Stimulated activated CD4-positive, alpha-beta T cell treated with anti-CD3 and anti-CD28 coated beads, TNF-alpha, amount 100 ng/mL, for 1 hour (primary cell): ENCODE data around the gene PLOD2.

Source experiments
- DNase-seq, 3 donors: peaks; one replicate each; pipeline ENCODE4 v3.0.0-alpha.2; 2020; ENCODE audit warnings: low read depth in 3 of 3, low spot score in 1 of 3

The PLOD2 gene

DNA sequence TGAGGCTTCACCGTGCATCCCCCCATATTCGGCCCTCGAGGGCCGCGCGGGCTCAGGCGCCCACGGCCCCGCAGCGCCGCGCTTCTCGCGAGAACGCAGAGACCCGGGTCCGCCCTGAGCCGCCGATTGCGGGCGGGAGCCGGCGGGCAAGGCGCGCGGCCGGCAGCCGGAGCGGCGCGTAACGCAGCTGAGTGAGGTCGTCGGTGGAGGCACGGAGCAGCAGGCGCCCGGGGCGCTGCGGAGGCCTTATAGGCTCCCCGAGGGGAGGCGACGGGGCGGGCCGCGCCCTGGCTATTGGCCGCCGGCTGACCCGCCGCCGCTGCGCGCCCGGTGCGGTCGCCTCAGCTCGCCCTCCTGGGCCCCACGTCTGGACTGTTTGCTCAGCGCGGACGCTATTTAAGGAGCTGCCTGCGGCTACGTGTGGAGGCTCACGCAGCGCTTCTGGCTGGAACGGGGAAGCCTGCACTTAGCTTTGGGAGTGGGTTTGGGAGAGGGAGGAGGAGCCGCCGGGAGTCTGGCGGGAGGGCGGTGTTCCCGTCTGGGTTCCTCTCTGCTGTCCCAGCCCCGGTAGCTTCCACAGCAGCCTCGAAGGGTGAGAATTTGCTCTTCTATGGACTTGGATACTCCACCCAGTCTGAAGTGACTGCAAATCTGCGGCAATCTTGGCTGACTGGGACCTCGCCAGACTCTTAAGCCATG, at the start of gene PLOD2:
TSS of gene PLOD2 (minus strand) at position 221 of the 699 bp plus-strand sequence. CDS start at position 26, 195 bp downstream.
- no peak for DNase-seq

DNA sequence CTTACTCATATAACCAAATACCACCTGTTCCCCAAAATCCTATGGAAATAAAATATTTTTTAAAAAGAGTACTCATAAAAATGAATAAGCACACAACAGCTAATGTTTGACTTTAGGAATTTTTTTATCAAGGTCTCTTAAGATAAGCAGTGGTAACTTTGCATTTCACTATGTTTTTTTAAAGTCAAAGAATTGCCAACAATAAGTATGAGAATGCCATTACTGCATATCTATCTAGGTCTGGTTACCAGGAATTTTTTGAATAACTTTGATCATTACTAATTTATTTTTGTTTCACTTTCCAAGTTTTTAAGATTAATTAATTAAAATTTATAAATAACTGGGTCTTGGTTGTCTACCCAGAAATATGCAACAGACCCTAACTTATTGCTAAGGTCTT, 48.4 kb upstream of the PLOD2 start:
- DNase-seq, result no peak

DNA sequence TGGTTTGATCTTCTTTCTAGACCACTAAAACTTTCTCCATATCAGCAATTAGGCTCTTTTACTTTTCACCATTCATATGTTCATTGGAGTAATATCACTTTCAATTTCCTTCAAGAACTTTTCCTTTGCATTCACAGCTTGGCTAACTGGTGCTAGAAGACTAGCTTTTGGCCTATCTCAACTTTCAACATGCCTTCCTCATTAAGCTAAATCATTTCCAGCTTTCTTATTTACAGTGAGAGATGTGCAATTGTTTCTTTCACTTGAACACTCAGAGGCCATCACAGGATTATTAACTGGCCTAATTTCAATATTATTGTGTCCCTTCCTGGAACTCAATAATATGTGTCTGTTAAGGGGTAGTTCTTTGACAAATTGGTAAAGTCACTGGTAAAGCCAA, 42.8 kb upstream of the PLOD2 start:
- DNase-seq, result no peak

DNA sequence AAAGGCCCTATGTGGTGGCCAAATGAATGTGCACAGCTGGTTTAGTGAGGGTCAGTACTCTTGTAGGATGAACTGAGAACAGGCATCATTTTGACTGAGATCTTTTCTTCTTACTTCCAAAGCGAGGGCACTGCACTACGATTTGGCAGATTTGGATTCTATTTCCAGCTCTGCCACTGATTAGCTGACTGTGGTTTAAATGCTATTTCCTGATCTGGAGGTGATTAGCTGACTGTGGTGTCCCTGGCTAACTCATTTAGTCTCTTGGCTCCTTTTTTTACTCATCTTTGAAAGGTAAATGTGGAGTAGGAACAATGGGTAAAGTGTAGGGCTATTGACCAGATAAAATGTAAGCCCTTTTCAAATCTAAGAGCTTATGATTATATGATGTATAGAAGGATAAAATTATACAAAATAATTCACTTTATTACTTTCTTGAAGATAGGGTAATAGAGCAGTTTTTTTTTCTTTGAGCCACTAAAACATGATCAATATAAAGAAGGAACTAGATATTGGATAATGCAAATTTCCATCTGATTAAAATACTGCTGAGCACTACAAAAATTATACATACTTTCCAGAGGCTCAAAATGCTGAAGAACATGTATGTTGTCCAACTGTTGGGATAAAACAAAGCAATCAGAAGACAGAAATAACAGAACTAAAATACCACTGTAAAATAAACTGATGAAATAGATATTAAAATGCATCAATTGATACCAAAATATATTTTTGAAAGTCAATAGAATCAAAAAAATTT, 39.7 kb upstream of the PLOD2 start:
- no peak for DNase-seq

DNA sequence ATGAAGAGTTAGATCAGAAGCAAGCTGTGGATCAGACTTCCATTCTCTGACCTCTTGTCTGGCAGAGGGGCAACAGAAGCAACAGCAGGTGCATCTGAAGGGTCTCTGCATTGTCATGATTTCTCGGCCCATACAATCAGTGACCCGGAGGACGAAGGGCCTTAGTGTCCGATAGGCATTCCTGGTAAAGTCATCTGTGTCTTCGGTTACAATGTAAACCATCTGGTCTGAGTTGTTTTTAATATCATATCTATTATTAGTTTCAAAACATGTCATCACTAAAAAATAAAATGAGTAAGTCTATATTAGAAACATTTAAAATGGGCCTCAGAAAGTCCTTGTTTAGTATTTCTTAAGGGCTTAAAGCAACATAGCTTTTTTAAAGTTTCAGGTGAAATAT, 38.8 kb upstream of the PLOD2 start:
- DNase-seq, result no peak

DNA sequence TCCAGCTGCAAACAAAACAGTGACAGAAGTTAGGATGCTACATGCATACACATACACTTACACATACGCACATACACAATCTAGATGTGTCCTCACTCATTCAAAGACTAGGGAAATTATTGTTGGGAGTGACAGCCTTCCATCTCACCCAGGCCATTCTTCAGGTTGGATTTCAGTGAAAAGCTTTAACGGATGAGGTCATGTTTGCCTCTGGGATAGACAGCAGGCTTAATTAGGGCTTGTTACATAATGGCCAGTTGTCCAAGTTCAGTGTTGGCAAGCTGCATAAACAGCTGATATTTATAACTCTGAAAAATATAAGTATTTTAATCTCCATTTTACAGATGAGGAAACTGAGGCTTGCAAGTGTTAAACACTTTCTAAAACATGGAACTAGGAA, 35.8 kb upstream of the PLOD2 start:
- DNase-seq, result no peak

GRCh38 chr3:146195605-146196004, 34.6 kb upstream of the PLOD2 start:
- no peak for DNase-seq

DNA sequence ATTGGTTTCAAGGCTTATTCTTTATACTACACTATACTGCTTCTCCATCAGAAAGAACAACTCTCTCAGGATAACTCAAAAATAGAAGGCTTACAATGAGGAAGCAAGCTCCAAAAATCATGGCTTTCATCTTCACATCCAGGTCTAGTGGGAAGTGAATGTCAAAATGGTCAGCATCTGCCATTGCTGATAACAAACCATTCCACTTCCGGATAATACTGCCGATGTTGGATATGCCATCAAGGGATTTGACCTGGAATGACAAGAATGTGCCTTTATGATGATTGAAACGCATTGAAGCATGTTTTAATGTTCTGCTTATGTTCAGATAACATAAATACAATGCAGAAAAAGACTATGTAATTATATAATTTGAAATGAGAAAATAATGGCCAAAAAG, 34.0 kb upstream of the PLOD2 start:
- no peak for DNase-seq

GRCh38 chr3:146191051-146191450, 30.1 kb upstream of the PLOD2 start:
- no peak for DNase-seq

GRCh38 chr3:146189519-146190173, 28.7 kb upstream of the PLOD2 start:
- DNase-seq, result no peak

- DNase-seq, result no peak
Observed at GRCh38 chr3:146187334-146187950, 26.5 kb upstream of the PLOD2 start.

GRCh38 chr3:146184241-146185015, 23.4 kb upstream of the PLOD2 start:
- DNase-seq, result no peak

- DNase-seq, result no peak
Observed at GRCh38 chr3:146181216-146181615, 20.2 kb upstream of the PLOD2 start.

DNA sequence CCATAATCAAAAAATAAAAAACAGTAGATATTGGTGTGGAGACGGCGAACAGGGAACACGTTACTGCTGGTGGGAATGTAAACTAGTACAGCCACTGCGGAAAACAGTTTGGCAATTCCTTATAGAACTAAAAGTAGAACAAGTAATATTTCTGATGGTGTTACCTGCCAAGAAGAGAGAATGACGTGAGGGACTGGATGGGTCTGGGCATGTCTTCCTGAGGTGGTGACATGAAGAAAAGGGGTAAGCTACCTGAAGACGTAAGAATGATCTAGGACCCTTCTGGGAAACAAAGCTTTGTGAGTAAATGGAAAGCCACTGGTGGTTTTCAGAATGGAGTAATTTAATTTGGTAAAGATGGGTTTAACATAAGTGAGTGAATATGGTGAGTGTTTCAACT, 19.4 kb upstream of the PLOD2 start:
- no peak for DNase-seq

DNA sequence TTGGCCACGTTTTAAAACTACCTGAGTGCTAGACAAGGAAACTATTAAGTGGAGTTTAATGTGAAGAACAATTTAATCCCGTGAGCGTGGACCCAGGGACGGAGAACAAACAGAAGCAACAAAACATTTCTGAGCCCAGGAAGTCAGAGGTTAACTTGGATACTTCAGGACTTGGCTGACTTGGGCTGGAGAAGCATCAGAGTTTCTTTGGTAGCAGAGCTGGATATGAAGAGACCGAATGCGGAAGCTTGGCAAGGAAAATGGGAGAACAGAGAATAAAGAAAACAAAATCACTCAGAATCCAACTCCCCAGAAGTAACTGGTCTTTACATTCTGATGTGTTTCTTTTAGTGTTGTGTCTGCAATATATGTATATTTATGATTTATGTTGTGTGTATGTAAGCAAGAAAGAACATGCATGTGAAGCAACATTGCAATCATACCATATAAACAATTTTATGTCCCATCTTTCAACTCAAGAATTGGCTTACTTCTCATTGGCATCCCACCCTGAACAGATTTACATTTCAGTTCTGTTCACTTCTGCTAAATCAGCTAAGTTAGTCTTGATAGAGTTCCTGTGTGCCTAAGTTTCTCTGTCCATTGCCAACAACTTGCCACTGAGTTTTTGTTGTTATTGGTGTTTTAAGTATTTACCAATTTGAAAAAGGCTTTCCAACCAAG, 17.2 kb upstream of the PLOD2 start:
- DNase-seq, result no peak

GRCh38 chr3:146177519-146177918, 16.5 kb upstream of the PLOD2 start:
- DNase-seq, result no peak

DNA sequence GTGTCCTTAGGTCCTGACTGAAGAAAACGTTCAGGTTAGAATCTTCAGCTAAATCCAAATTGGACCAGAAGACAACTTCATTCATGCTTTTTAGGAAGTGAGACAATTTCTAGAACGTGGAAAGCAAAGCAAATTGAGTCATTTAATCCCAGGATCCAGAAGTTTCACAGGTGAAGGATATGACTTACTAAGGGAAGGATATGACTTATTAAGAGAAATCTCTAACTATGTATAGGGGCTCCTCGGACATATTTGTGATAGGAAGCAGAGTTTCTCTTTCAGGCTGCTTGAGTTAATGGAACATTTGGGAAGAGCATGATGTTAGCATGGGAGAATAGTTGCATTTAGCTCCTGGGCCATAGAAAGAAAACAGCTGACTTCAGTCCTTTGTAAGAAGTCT, 16.1 kb upstream of the PLOD2 start:
- DNase-seq, result no peak

DNA sequence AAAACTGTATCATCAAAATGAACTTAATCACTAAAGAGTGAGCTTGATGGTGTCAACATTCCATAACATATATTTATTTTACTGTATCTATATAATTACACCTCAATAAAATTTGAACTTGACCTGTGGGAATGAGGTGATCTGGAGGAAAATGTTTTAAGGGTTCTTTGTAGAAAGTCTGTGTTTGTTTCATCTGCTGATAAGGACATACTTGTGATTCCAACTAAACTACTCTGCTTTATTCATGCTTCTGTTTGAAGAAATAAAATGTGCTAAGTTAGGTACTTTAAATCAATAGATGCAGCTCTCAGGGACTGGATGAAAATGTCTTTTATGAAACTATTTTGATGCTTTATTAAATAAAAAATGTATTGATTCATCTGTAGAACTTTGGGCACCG, 11.6 kb upstream of the PLOD2 start:
- no peak for DNase-seq

DNA sequence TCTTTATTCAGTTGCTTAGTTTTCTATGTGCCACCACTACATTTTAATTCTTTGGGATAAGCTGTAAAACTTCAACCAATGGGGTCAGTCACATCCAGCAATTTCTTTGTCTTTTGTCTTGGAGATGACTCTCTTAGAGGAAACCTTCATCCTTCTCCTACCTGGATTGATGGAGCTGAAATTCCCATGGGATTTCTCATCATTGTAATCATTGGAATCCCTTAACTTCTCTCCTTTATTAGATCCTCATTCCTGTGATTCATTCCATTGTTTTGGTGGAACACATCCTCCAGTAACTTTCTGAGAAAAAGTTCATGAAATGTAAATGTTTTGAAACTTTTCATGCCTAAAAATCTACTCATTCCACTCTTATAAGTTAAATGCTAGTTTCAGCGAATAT, 9.6 kb upstream of the PLOD2 start:
- no peak for DNase-seq

- DNase-seq, result no peak
Observed at GRCh38 chr3:146169891-146170290, 8.9 kb upstream of the PLOD2 start.

DNA sequence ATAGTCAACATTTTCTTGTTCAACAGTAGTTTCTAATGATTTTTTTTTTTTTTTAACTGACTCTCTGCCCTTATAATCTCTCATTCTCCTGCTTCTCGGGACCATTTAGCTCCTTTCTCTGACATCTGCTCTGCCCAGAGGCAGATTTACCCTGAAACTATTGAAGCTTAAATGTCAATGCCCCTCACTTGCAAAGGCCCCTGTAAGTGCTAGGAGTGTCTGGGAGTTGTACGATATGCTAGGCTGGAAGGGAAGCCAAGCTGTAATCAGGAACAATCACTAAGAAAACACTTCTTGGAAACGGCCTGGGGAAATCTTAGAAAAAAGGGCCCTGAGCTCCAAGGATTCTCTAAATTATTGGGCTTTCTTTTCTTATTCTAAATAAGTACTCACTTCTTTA, 5.8 kb upstream of the PLOD2 start:
- no peak for DNase-seq
